HG03342 (cell line): ENCODE measurements around the gene ZCWPW1.

Experiments
- ATAC-seq: cut with Tn5 transposase; IDR thresholded peaks from one replicate; pipeline ENCODE4 v1.9.1; 2021; ENCODE audit warnings: mild to moderate bottlenecking, moderate library complexity; ENCODE audit not compliant: unreplicated experiment

ZCWPW1 gene

DNA sequence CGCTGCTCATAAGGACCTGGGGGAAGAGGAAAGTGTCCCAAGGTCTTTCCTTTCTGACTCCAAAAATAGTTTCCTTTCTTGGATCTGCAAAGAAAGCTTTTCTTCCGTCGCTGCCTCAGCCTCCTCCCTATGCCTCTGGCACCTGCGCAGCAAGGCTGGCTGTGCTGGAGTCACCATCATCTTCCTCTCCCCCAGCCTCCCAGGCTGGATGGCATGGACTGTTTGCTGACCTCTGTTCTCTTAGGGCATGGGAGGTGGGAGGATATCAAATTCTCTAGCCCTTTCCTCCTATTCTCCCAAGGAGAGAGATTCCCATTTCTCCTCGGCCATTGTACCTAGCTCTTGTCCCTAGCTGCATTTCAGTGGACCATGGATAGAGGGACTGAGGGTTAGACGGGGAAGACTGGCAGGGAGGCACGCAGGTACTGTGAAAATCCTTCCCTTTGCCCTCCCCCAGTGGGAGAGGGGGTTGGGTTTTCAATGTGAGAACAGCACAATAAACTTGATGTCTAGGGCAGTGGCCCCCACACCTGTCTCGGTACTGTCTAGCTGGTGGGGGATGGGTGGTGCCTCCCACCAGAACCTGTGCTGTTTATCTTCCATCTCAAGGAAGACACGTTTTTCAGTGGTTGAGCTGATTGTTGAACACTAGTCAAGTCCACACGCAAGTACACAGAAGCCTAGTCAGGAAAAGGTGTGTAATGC lies 5.2 kb upstream of the ZCWPW1 start:
- ATAC-seq, result no peak

DNA sequence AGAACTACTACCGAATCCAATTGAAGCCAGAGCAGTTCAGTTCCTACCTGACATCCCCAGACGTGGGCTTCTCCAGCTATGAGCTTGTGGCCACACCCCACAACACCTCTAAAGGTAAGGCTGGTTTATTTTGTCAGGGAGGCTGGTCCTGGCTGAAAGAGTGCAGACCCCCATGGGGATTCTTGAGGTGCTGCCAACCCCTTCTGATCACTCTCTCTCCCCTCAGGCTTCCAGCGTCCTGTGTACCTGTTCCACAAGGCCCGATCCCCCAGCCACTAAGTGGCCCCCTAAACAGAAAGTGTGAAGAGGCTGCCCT lies 4.7 kb upstream of the ZCWPW1 start:
- no peak for ATAC-seq

- no peak for ATAC-seq
Observed at GRCh38 chr7:100432621-100433275, 4.2 kb upstream of the ZCWPW1 start.

- ATAC-seq, result no peak
Observed at GRCh38 chr7:100432053-100432452, 3.5 kb upstream of the ZCWPW1 start.

DNA sequence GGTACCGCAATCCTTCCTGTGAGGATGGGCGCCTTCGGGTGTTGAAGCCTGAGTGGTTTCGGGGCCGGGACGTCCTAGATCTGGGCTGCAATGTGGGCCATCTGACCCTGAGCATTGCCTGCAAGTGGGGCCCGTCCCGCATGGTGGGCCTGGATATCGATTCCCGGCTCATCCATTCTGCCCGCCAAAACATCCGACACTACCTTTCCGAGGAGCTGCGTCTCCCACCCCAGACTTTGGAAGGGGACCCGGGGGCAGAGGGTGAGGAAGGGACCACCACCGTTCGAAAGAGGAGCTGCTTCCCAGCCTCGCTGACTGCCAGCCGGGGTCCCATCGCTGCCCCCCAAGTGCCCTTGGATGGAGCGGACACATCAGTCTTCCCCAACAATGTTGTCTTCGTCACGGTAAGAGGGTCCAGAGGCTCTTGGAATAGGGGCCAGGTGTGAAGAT lies 2.8 kb upstream of the ZCWPW1 start:
- no peak for ATAC-seq

DNA sequence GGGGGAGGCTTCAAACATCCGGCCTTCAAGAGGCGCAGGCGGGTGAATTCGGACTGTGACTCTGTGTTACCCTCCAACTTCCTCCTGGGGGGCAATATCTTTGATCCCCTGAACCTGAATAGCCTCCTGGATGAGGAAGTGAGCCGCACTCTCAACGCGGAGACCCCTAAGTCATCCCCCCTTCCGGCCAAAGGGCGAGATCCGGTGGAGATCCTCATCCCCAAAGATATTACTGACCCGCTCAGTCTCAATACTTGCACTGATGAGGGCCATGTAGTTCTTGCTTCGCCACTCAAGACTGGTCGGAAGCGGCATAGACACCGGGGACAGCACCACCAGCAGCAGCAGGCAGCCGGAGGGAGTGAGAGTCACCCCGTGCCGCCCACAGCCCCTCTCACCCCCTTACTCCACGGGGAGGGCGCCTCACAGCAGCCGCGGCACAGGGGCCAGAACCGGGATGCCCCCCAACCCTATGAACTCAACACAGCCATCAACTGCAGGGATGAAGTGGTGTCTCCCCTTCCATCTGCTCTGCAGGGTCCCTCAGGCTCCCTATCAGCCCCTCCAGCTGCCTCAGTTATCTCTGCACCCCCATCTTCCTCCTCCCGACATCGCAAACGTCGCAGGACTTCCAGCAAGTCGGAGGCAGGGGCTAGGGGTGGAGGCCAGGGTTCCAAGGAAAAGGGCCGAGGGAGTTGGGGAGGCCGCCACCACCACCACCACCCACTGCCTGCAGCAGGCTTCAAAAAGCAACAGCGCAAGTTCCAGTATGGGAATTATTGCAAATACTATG lies 2.2 kb upstream of the ZCWPW1 start:
- ATAC-seq, result no peak

DNA sequence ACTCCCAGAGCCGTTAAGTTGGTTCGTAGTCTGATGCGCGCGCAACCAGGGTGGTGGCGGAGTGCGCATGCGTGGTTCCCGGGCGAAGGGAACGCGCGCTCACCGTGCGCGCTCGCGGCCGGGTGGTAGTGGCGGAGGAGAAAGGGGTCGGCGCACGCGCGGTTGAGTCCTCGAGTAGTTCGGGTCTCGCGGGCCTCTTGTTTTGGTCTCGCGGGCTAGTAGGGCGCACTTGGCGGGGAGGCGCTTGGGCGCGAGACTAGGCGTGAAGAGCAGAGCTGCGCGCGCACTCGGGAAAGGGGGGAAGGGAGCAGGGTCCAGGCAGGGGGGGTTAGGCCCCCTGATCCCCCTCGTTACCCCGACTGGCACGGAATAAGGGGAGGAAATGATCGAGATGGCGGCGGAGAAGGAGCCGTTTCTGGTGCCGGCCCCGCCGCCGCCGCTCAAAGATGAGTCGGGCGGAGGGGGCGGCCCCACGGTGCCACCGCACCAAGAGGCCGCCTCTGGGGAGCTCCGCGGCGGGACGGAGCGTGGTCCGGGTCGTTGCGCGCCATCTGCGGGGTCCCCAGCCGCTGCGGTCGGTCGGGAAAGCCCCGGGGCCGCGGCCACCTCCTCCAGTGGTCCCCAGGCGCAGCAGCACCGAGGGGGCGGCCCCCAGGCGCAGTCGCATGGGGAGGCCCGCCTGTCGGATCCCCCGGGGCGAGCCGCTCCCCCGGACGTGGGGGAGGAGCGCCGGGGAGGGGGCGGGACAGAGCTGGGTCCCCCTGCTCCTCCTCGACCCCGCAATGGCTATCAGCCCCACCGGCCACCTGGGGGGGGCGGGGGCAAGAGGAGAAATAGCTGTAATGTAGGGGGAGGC lies 1.4 kb upstream of the ZCWPW1 start, which contains the start of gene MEPCE:
Gene MEPCE, plus strand, starts transcription at position 195 of the 856 bp plus-strand sequence. Its CDS starts 188 bp downstream, at position 383.
- peak; percentile 39 for ATAC-seq

DNA sequence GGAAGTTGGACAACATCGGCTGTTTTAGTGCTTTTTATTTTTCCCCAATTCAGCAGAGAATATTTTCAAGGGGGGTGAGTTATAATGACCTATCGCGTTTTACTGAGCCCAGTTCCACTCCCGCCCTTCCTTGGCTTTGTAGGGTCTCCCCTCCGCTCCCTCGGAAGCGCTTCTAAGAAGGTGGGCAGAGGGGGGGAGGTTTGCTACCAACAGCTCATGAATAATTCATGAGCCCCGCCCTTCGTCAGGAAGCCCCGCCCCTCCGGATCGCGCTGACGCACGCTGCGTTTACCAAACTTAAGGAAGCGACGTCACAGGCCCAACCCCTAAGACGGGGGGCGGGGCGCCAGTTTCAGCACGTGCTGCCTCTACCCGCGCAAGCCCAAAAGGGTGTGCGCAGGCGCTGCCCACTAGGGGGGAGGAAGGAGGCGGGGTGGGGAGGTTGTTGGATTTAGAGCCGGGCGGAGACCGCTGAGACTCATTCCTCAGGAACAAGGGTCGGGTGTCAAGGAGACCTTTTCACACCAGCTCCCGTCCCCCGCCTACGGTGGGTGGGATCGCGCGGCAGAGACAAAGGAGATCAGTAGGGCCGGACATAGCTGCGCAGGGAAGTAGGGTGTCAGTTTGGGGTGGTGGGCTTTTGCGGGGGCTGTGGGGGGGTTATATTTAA lies 599 bp upstream of the ZCWPW1 start:
- peak; percentile 46 for ATAC-seq

DNA sequence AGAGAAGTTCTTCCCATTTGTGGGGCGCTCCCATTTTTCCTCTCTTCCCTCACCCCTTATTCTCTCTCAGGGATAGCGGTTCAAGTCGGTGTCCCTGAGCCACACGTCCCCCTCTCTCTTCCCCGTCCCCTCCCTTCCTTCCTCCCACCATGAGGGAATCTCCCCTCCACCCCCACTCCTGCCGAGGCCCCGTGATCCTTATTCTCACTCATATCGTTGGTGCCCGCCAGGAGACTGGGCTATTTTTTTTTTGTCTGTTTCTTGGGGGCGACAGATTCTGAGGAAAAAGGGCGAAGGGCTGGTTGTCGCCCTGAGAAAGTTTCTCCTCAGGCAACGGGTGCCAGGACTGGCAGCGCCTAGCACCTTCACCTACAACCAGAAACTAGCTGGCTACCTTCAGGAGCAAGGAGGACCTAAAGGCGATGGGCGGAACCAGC lies 723 bp downstream of the ZCWPW1 start:
- no peak for ATAC-seq

GRCh38 chr7:100426516-100426915 lies 2.0 kb downstream of the ZCWPW1 start:
- ATAC-seq, result no peak

- ATAC-seq, result no peak
Observed at GRCh38 chr7:100425347-100425746, 3.2 kb downstream of the ZCWPW1 start.

DNA sequence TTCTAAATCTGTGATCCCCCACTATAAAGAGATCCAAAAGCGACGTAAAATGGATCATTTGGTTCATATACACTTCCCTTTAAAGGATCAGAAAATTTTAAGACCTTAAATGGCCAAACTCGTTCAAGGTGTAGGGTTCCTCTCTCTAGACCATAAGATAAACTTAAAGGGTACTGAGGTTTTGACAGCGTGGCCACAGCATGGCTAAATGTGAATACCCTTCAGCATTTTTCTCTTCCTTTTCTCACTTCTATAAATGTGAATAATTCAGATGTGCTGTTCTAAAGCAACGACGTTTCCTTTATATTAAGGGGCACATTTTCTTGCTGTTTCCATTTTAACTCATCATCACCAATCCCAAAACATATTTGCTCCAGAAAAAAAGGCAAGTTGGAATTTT lies 5.2 kb downstream of the ZCWPW1 start:
- ATAC-seq, result no peak

DNA sequence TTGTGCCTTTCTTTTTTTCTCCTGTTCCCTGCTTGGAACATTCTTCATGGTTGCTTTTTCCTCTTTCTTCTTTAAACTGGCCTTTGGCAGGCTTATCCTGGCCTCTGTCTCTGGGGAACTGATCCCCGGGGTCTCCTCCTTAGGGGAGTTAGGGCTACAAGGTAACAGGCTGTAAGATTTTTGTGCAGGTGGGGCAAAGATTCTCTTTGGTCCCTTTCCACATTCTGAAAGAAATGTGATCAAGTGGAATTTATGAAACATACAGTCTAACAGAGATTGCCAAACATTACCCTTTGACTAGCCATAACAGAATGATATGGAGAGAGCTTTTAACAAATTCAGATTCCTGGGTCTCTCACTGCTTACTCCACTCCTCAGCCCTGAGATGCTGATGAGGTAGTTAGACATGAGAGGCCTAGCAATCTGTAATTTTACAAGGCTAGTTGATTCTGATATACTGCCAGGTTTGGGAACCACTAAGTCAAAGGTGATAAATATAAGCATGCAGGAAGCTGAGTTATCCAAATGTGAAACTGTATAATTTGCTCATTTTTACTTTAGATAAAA lies 8.8 kb downstream of the ZCWPW1 start:
- no peak for ATAC-seq

GRCh38 chr7:100418930-100419659 lies 9.4 kb downstream of the ZCWPW1 start:
- no peak for ATAC-seq

- ATAC-seq, result no peak
Observed at GRCh38 chr7:100415448-100415847, 13.1 kb downstream of the ZCWPW1 start.

DNA sequence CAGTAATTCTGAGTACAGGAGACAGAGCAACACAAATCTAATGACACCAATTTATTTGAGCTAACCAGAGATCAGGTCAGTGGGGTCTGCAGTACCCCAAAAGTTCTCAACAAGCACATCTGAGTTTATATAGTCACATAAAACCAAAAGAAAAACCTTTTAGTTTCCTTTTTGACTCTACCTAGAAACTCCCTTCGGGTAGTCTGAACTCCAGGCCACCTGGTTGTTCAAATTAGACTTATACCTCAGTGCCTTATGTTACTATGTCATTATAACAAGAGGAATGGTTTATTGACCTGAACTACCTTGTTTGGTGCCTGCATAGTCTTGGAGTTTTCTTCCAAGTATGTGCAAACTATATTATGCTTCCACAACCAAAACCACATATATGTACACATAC lies 14.6 kb downstream of the ZCWPW1 start:
- ATAC-seq, result no peak

DNA sequence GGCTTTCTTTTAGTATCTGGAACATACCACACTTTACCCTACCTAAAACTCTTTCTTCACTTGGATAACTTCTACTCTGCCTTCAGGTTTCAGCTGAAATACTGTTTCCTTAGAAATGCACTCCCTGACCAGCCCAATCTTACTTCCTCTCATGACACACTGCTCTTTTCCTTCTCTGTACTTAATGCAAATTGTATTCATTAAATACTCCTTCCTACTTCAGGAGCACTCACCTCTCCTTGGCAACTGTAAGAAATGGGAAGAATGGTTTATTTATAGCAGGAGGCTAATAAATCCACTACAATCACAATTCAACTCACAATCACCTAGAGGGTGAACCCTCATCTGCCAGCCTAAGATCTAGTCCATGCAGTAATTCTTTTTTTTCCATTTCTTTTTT lies 15.2 kb downstream of the ZCWPW1 start:
- ATAC-seq, result no peak

- ATAC-seq, result no peak
Observed at GRCh38 chr7:100411101-100411500, 17.4 kb downstream of the ZCWPW1 start.
